ENCODE results near the gene CCNO.

- TF ChIP-seq CTCF (conservative IDR thresholded peaks at IDR 0.05; ENCODE audit: low read depth in 2 of 2) (no peak), POLR2AphosphoS5 (IDR thresholded peaks at IDR 0.05; ENCODE audit: low read depth) (no peak), EZH2 (IDR thresholded peaks at IDR 0.05; ENCODE audit: low read depth, unreplicated experiment) (peak; percentile 90), STAT1 (IDR thresholded peaks at IDR 0.05; ENCODE audit: unreplicated experiment) (no peak), EZH2phosphoT487 (IDR thresholded peaks at IDR 0.05; ENCODE audit: unreplicated experiment) (peak; percentile 85)
Measured at GRCh38 chr5:55223812-55224240, 9.6 kb downstream of the CCNO start.
